ENCODE results near the gene LCN15.

GRCh38 chr9:136776947-136777346 lies 12.6 kb upstream of the LCN15 start:
- no peak for TF ChIP-seq CTCF (IDR thresholded peaks at IDR 0.05; ENCODE audit: insufficient read depth, low read length, poor library complexity, severe bottlenecking)
- no peak for TF ChIP-seq EZH2phosphoT487 (conservative IDR thresholded peaks at IDR 0.05; ENCODE audit: low read length)
